Ishikawa (cell line): ENCODE data around the gene TNS3.

ENCODE experiments used
- FOXM1 ChIP-seq: IDR thresholded peaks from 2 replicates; pipeline ENCODE4 v1.6.1; 2012; ENCODE audit warnings: low read depth, borderline replicate concordance
- RAD21 ChIP-seq: IDR thresholded peaks from 2 replicates; pipeline ENCODE4 v1.6.1; 2012; ENCODE audit warnings: low read depth

DNA sequence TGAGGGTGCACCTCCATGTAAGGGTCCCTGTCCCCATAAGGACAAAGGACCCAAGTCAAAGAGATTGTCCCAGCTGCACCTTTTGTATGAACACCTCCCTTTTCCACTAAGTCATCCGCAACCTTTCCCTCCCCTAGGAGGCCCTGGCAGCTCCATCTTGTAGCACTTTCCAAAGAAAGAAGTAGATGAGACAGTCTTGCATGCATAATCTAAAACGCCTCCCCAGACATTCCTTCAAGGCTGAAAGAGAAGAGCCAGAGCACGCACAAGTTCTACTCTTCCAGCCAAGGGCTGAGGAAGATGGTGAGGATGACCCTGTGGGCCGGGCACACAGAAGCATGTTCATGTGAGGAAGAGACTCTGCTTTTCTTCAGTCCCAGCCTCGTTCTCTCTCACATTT is 194.4 kb downstream of the TNS3 start:
- TF ChIP-seq FOXM1 (no peak), RAD21 (no peak)
